GM12878 (cell line): ENCODE data around the gene FHOD3. TPM values are rescaled to one million over a fixed set of nuclear protein-coding genes. Genes with fewer than 3 reads are reported as not detected.

Experiments used
- ATAC-seq: fragments of 200-7000 bp; cut with Tn5 transposase; 3 replicates; pipeline ENCODE4 v1.9.1; 2020; ENCODE audit warnings: mild to moderate bottlenecking, moderate library complexity
- BruUV-seq: library from RNA; stranded (reverse); fragments of 400-500 nt; replicated peaks from 2 replicates; lab custom pipeline; 2021; lab: Mats Ljungman, UMichigan
- CTCF ChIA-PET: fragments of 300-600 bp; sonication (Branson Sonifier 250); formaldehyde crosslinking; extraction: SDS; loops from one replicate; lab custom pipeline; 2021; ENCODE audit warnings: inconsistent platforms; lab: Yijun Ruan, JAX
- POLR2A ChIA-PET: fragments of 350-600 bp; formaldehyde crosslinking; extraction: SDS; loops from one replicate; lab custom pipeline; 2021; ENCODE audit warnings: inconsistent platforms; lab: Charles Lee
- RAD21 ChIA-PET: fragments of 300-600 bp; sonication (Branson Sonifier 250); formaldehyde crosslinking; loops from one replicate; lab custom pipeline; 2023; ENCODE audit warnings: antibody characterized with exemption; ENCODE audit not compliant: unreplicated experiment; lab: Charles Lee
- SMC1A ChIA-PET: fragments of 300-600 bp; sonication (Branson Sonifier 250); formaldehyde crosslinking; loops from one replicate; lab custom pipeline; 2023; ENCODE audit not compliant: unreplicated experiment, uncharacterized antibody; lab: Charles Lee
- DNase-seq: peaks from one replicate; pipeline ENCODE4 v3.0.0-alpha.2; 2011; ENCODE audit warnings: low read depth, low spot score
- FAIRE-seq: peaks from 3 replicates; lab custom pipeline; 2011; peaks lifted over from hg19 to GRCh38; lab: Jason Lieb, UNC
- H2AFZ ChIP-seq: 2 replicates; pipeline ENCODE4 v1.6.0; 2011; ENCODE audit warnings: low read depth, low read length, control low read depth; ENCODE audit not compliant: control insufficient read depth
- H3K27ac ChIP-seq: 2 replicates; pipeline ENCODE4 v1.5.1; 2011; ENCODE audit warnings: control low read depth; ENCODE audit not compliant: control insufficient read depth, insufficient read depth
- H3K27me3 ChIP-seq, 2 experiments: replicated peaks in 1 of 2; 2 replicates each; pipeline versions ENCODE4 v1.6.0 to v1.6.1; 2011; ENCODE audit warnings: low read length in 1 of 2; ENCODE audit not compliant: control insufficient read depth in 2 of 2, insufficient read depth in 2 of 2
- H3K36me3 ChIP-seq, 2 experiments: 2 replicates each; pipeline ENCODE4 v1.5.1; 2011; ENCODE audit warnings: low read length in 1 of 2; ENCODE audit not compliant: control insufficient read depth in 2 of 2, insufficient read depth in 2 of 2
- H3K4me1 ChIP-seq: 2 replicates; pipeline ENCODE4 v1.6.1; 2011; ENCODE audit warnings: mild to moderate bottlenecking, low read length, moderate library complexity, mixed read lengths; ENCODE audit not compliant: control insufficient read depth, insufficient read depth
- H3K4me2 ChIP-seq: 2 replicates; pipeline ENCODE4 v1.6.0; 2011; ENCODE audit warnings: control low read depth; ENCODE audit not compliant: control insufficient read depth, insufficient read depth
- H3K4me3 ChIP-seq: fragments of 200-600 bp; sonication (generic); 2 replicates; pipeline ENCODE4 v1.5.1; 2016
- H3K79me2 ChIP-seq: 2 replicates; pipeline ENCODE4 v1.6.0; 2011; ENCODE audit warnings: low read length; ENCODE audit not compliant: control insufficient read depth, insufficient read depth
- H3K9ac ChIP-seq: 2 replicates; pipeline ENCODE4 v1.8.0; 2011; ENCODE audit warnings: low read length, control low read depth, mixed read lengths; ENCODE audit not compliant: control insufficient read depth, insufficient read depth
- H3K9me3 ChIP-seq: replicated peaks from 3 replicates; pipeline ENCODE4 v1.5.1; 2011; ENCODE audit warnings: mild to moderate bottlenecking, low read length; ENCODE audit not compliant: control insufficient read depth, insufficient read depth
- H4K20me1 ChIP-seq: 2 replicates; pipeline ENCODE4 v1.6.0; 2011; ENCODE audit not compliant: control insufficient read depth, insufficient read depth
- CHD4 ChIP-seq: fragments of 200-600 bp; sonication (generic); IDR thresholded peaks from 2 replicates; pipeline ENCODE4 v1.6.1; 2016; ENCODE audit warnings: mild to moderate bottlenecking
- KLF5 ChIP-seq: fragments of 450-650 bp; IDR thresholded peaks from 2 replicates; pipeline ENCODE4 v1.6.1; 2014; ENCODE audit warnings: mild to moderate bottlenecking; ENCODE audit not compliant: partially characterized antibody
- NR2F1 ChIP-seq: fragments of 450-650 bp; conservative IDR thresholded peaks from 2 replicates; pipeline ENCODE4 v1.6.1; 2017; ENCODE audit warnings: mild to moderate bottlenecking
- PAX5 ChIP-seq: IDR thresholded peaks from 2 replicates; pipeline ENCODE4 v1.6.1; 2011; ENCODE audit warnings: low read depth, low read length, borderline replicate concordance
- ZBTB11 ChIP-seq: fragments of 450-650 bp; formaldehyde crosslinking; IDR thresholded peaks from 2 replicates; pipeline ENCODE4 v1.5.0; 2022; ENCODE audit warnings: mild to moderate bottlenecking, missing genetic modification characterization
- ZNF24 ChIP-seq: fragments of 450-650 bp; IDR thresholded peaks from 2 replicates; pipeline ENCODE4 v1.6.1; 2017; ENCODE audit warnings: antibody characterized with exemption, mild to moderate bottlenecking
- WGBS: methylation state at CpG from one replicate; pipeline ENCODE4 v1.1.6; 2016; ENCODE audit warnings: low lambda C conversion rate; ENCODE audit not compliant: insufficient replicate concordance, insufficient coverage; ENCODE audit errors: missing lambda C conversion rate; 5-methylcytosine and 5-hydroxymethylcytosine counted together
- in situ Hi-C: fragments of 300-500 bp; cut with MboI; formaldehyde crosslinking; loops from 9 replicates; pipeline ENCODE4 v1.14.3; 2018; ENCODE audit warnings: mixed read lengths
- intact Hi-C: fragments of 100-400 bp; cut with micrococcal nuclease; formaldehyde crosslinking; loops from one replicate; pipeline ENCODE4 v1.14.2; 2022; ENCODE audit not compliant: unreplicated experiment
- polyA plus RNA-seq, 11 experiments: library from polyadenylated mRNA; depleted of rRNA in 4 of 11; unstranded in 6 of 11; stranded (reverse) in 5 of 11; fragments of >200 nt; fragmentation: Nextera tagmentation in 4 of 11; fragmentation: Illumina TruSeq in 1 of 11; extraction: Ambion mirVana in 4 of 11; extraction: Trizol in 1 of 11; gene quantifications; 1 replicate in 1 of 11; 2 replicates in 10 of 11; pipeline versions ENCODE4 v1.2.1 to v1.2.3, GENCODE V29; 2011 to 2016; ENCODE audit warnings: inconsistent platforms in 2 of 11, missing spikeins in 2 of 11, low read depth in 1 of 11
- total RNA-seq, 4 experiments: library from RNA; depleted of rRNA in 3 of 4; stranded (reverse); fragments of >200 nt in 3 of 4; fragmentation: Illumina TruSeq in 1 of 4; extraction: Trizol in 1 of 4; gene quantifications; 2 replicates each; pipeline versions ENCODE4 v1.2.1 to v1.2.3, GENCODE V29; 2013 to 2021

Gene FHOD3
- total and polyA plus RNA-seq, 10 of the 15 experiments (the other 5 are each of a cell fraction or from before 2014, with no cell fraction given), result 0.77 to 26.7 (median 10.4) TPM

GRCh38 chr18:36305375-36305774, 7.9 kb downstream of the FHOD3 start:
- intact Hi-C loops, result no loop called here
- ATAC-seq, result peak; percentile 14
- no peak for FAIRE-seq
- BruUV-seq, result no TSS peak
- in situ Hi-C loops, result no loop called here
- Histone ChIP-seq H3K36me3 (no peaks in the 10 kb centered on the region), H3K4me3 (no peak overlapping the region), H3K9ac (no peak overlapping the region), H3K4me1 (no peaks in the 10 kb centered on the region), H3K27me3 (peaks cover 0 to 2% of the 10 kb centered on the region in 2 experiments; a peak in 1 of 4 replicates), H4K20me1 (no peaks in the 10 kb centered on the region), H3K9me3 (no peaks in the 10 kb centered on the region), H3K79me2 (peaks cover 17% of the 10 kb centered on the region), H3K27ac (no peak overlapping the region), H2AFZ (no peak overlapping the region), H3K4me2 (peak overlapping the region; percentile 35; the same call in 1 of the 2 replicates)
- CTCF ChIA-PET, result interaction anchor here (1.0 to 1.7 kb wide), 4 partner anchors 9 to 115 kb away, joined by 3 to 6 read pairs (median 4); no protein-coding TSS in a partner anchor
- POLR2A ChIA-PET, result interaction anchor here (1.0 kb wide), 1 partner anchor 52 kb away, joined by 3 read pairs; no protein-coding TSS in a partner anchor
- DNase-seq, result no peak
- WGBS, result 0% methylated on average over 2 of the region's 2 CpGs
- SMC1A ChIA-PET, result interaction anchor here (1.4 to 12.6 kb wide), 9 partner anchors 7 to 157 kb away, joined by 4 to 212 read pairs (median 14); no protein-coding TSS in a partner anchor
- RAD21 ChIA-PET, result interaction anchor here (1.7 to 14.2 kb wide), 2 partner anchors 26 to 115 kb away, joined by 6 to 126 read pairs; no protein-coding TSS in a partner anchor
- TF ChIP-seq PAX5 (no peak), KLF5 (no peak), ZBTB11 (CRISPR knock-in tag) (no peak), CHD4 (no peak), ZNF24 (0 out of 2 replicates have a peak, but pooled peaks have one; percentile 13), NR2F1 (no peak)
